ENCODE measurements around the gene FAM118A.

Gene FAM118A

GRCh38 chr22:45285263-45286058 lies 24.3 kb upstream of the FAM118A start:
- no peak for TF ChIP-seq CTCF (IDR thresholded peaks at IDR 0.05; ENCODE audit: extremely low read depth, missing control alignments)
- DNase-seq (ENCODE audit: low spot score) = no peak

- TF ChIP-seq CTCF (IDR thresholded peaks at IDR 0.05; ENCODE audit: extremely low read depth, missing control alignments) = no peak
- DNase-seq (ENCODE audit: low spot score) = no peak
Measured at GRCh38 chr22:45286854-45287551, 22.7 kb upstream of the FAM118A start.

- TF ChIP-seq CTCF (IDR thresholded peaks at IDR 0.05; ENCODE audit: extremely low read depth, missing control alignments) = no peak
- DNase-seq (ENCODE audit: low spot score) = no peak
Measured at GRCh38 chr22:45290410-45290936, 19.3 kb upstream of the FAM118A start.

GRCh38 chr22:45291061-45291930 lies 18.4 kb upstream of the FAM118A start:
- no peak for DNase-seq (ENCODE audit: low spot score)
- no peak for TF ChIP-seq CTCF (IDR thresholded peaks at IDR 0.05; ENCODE audit: extremely low read depth, missing control alignments)

- DNase-seq (ENCODE audit: low spot score) = no peak
Measured at GRCh38 chr22:45291931-45292290, 17.8 kb upstream of the FAM118A start.

GRCh38 chr22:45292731-45293442 lies 16.8 kb upstream of the FAM118A start:
- no peak for DNase-seq (ENCODE audit: low spot score)
- TF ChIP-seq CTCF (IDR thresholded peaks at IDR 0.05; ENCODE audit: extremely low read depth, missing control alignments) = no peak

More at GRCh38 chr22:45291931-45292290, 17.8 kb upstream of the FAM118A start:
- TF ChIP-seq CTCF (IDR thresholded peaks at IDR 0.05; ENCODE audit: extremely low read depth, missing control alignments) = no peak
